ENCODE measurements around the gene PCDHB16.
"Not testable (repeated sequence)": the region's sequence is repeated elsewhere in the genome, so short reads cannot be mapped to it uniquely, and the experiment has no call there.

DNA sequence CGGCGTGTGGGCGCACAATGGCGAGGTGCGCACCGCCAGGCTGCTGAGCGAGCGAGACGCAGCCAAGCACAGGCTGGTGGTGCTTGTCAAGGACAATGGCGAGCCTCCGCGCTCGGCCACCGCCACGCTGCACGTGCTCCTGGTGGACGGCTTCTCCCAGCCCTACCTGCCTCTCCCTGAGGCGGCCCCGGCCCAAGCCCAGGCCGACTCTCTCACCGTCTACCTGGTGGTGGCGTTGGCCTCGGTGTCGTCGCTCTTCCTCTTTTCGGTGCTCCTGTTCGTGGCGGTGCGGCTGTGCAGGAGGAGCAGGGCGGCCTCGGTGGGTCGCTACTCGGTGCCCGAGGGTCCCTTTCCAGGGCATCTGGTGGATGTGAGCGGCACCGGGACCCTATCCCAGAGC, 30.1 kb upstream of the PCDHB16 start:
- TF ChIP-seq, protein P1, sequence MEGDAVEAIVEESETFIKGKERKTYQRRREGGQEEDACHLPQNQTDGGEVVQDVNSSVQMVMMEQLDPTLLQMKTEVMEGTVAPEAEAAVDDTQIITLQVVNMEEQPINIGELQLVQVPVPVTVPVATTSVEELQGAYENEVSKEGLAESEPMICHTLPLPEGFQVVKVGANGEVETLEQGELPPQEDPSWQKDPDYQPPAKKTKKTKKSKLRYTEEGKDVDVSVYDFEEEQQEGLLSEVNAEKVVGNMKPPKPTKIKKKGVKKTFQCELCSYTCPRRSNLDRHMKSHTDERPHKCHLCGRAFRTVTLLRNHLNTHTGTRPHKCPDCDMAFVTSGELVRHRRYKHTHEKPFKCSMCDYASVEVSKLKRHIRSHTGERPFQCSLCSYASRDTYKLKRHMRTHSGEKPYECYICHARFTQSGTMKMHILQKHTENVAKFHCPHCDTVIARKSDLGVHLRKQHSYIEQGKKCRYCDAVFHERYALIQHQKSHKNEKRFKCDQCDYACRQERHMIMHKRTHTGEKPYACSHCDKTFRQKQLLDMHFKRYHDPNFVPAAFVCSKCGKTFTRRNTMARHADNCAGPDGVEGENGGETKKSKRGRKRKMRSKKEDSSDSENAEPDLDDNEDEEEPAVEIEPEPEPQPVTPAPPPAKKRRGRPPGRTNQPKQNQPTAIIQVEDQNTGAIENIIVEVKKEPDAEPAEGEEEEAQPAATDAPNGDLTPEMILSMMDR (IDR thresholded peaks at IDR 0.05) = not testable (repeated sequence)
- not testable (repeated sequence) for TF ChIP-seq POLR2A, EP300, POLR2AphosphoS5 (IDR thresholded peaks at IDR 0.05)

All from sigmoid colon (tissue), 4 donors.